Pulmonary artery endothelial cell (primary cell): Measurements from ENCODE around the gene GJD3. TPM values are rescaled to one million over a fixed set of nuclear protein-coding genes. Genes with fewer than 3 reads are reported as not detected.

Source experiments
- DNase-seq: peaks from one replicate; pipeline ENCODE4 v3.0.0-alpha.2; 2011; ENCODE audit warnings: low read depth, low spot score
- total RNA-seq: library from RNA; depleted of rRNA; stranded (reverse); fragments of >200 nt; gene quantifications from 2 replicates; pipeline ENCODE4 v1.2.3, GENCODE V29; 2014

The GJD3 gene
- total RNA-seq, 1 donor from 2014 or later = 0.20 TPM

GRCh38 chr17:40323391-40324381 is 40.9 kb downstream of the GJD3 start:
- DNase-seq = no peak

DNA sequence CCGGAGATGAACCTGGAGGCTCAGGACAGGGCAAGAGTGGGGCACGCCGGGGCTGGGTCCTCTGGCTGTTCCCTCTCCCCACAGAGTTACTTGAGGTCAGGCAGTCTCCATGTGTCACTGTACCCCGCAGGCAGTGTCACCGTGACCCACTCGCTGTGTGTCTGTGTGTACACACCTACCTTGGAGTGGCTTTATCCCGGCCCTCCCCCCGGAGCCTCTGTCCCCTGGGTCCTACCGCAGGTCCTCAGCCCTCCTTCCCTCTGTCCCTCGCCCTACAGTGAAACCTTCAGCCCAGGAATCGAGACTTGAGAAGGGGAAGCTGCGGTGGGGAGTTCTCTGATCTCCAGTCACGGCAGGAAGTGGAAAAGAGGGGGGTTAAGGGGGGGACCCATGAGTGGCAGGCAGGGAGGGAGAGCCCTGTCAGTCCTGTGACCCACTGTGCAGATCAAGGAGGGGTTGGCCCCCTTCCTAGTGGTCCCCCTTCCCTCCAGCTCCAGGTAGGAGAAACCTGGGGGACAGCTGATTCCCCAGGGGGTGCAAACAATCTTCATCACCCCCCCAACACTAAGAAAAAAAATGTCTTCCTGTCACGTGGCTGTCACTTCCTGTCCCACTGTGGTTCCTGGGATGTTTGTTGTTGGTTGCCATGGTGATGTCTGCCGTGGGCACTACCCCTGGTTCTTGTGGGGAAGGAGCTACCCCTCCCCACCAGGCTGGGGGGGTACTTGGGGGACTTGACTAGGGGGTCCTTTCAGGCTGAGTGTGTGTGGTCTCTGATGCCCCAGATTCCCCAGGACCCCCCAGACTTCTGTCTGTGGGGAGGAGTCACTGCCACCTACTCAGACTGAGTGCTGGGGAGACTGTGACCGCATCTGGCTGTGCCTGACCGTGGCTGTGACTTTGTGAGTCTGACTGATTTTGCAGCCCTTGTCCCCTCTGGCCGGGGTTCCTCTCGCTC is 41.9 kb downstream of the GJD3 start:
- peak; percentile 82 for DNase-seq

- DNase-seq = no peak
These were observed 42.6 kb downstream of the GJD3 start for GRCh38 chr17:40321961-40322357.

DNA sequence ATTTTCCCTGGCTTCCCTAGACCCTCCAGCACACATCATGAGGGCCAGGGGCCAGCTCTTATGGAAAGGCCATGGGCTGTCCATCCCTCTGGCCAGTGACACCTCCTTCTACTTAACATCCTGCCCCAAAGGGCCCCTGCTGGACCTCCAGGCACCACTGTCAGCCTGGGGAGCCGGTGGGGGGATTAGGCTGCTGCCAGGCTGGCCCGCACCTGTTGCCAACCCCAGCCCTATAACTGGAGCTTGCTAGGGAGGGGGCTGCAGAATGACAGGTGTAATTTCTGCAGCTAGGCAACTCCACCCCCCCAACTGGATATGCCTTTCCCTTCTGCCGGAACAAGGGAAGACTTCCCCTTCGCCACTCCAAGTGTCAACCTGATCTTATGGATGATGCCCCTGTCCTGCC is 43.0 kb downstream of the GJD3 start:
- no peak for DNase-seq

DNA sequence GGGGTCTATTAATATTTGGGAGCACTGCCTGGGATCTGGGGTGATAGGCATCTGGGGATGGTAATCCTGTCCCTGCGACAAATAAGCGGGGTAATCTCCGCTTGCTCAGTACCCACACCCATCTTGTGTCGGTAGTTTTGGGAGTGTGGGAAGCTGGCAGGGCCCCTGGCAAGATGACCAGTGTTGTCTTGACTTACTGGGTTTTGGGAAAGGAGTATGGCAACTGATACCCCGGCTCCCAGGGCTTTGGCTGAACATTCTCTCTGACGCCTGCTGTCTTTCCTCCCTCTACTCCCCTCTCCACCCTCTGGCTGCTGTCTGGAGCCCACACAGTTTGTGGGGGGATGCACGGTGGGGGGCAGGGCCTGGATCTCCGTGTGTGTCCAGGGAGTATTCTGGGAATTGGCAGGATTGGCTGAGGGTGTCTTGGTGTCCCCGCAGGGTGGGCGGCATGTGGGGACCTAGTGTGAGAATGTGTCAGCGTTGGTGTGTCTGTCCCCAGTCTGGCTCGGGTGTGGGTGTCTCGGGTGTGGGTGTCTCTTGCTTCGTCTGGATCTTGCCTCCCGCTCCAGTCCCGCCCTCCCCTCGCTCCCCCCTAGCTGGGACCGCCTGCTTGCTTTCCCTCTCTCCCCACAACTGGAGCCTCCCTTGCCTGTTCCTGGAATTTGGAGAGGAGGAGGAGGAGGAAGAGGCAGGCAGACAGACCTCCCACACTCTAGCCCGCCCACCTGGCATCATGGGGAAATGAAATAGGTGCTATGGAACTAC is 43.6 kb downstream of the GJD3 start:
- no peak for DNase-seq

DNA sequence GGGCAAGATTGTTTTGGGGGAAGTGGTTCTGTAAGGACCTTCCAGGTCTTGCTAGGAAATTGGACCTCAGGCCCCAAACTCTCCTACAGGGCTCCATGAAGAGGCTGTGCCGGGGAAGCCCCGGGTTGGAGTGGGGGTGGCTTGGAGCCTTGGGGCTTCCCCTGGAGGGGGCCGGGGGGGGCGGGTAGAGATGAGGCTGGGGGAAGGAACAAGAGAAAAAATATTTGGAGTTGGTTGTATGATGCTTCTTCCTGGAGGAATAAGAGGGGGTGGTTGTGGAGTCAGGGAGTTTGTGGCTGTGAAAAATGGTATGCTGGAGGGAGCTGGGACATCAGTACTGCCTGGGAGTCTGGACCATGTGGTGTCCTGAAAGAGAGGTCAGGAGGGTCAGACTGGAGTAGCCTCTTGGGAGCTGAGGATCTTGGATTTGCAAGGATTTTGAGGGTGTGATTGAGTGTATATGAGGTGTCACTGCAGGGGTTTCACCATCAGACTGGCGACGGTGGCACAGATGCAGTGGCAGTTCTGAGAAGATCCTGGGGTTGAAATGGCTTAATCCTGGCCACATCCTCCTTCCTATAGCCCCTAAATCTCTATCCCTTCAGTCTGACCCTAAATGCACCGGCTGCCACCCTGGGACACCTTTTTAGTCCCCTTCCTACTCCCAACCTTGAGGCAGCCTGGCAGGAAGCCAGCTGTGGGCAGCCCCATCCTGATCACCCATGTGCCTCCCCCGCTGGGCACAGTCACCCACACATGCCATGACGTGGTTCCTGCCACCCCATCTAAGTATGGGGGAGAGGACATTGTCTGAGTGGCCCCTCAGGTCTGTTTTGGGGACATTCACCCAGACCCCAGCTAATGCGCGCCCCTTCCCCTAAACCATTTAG is 44.6 kb downstream of the GJD3 start:
- DNase-seq = no peak

GRCh38 chr17:40318830-40319391 is 45.6 kb downstream of the GJD3 start:
- DNase-seq = no peak

GRCh38 chr17:40317880-40318829 is 46.4 kb downstream of the GJD3 start:
- DNase-seq = peak; percentile 86

GRCh38 chr17:40317345-40317873 is 47.1 kb downstream of the GJD3 start:
- no peak for DNase-seq

- no peak for DNase-seq
These were observed 47.8 kb downstream of the GJD3 start for GRCh38 chr17:40316571-40317344.

- no peak for DNase-seq
These were observed 48.6 kb downstream of the GJD3 start for GRCh38 chr17:40315678-40316570.

GRCh38 chr17:40315206-40315605 is 49.3 kb downstream of the GJD3 start:
- DNase-seq = no peak

GRCh38 chr17:40314584-40314956 is 50.0 kb downstream of the GJD3 start:
- peak; percentile 88 for DNase-seq

- DNase-seq = no peak
These were observed 50.6 kb downstream of the GJD3 start for GRCh38 chr17:40313668-40314583.
